Brain microvascular endothelial cell (primary cell): ENCODE measurements around the gene NEK10.
A peak's percentile ranks its signal among the peaks of the same experiment; 100 is the strongest.

Source experiments
- DNase-seq: peaks from one replicate; pipeline ENCODE4 v3.0.0-alpha.2; 2020
- H3K27ac ChIP-seq: fragments of 250-450 bp; sonication (Bioruptor Pico); 2 replicates; pipeline ENCODE4 v1.5.1; 2020; ENCODE audit warnings: mild to moderate bottlenecking, moderate library complexity
- H3K27me3 ChIP-seq: fragments of 250-450 bp; sonication (Bioruptor Pico); replicated peaks from 2 replicates; pipeline ENCODE4 v1.5.1; 2020; ENCODE audit warnings: mild to moderate bottlenecking
- H3K36me3 ChIP-seq: fragments of 250-450 bp; sonication (Bioruptor Pico); replicated peaks from 2 replicates; pipeline ENCODE4 v1.5.1; 2020; ENCODE audit warnings: mild to moderate bottlenecking
- H3K4me3 ChIP-seq: 2 replicates; pipeline ENCODE4 v1.5.1; 2011; ENCODE audit warnings: low read depth, mild to moderate bottlenecking, control low read depth, low read length, moderate library complexity
- CTCF ChIP-seq: IDR thresholded peaks from 2 replicates; pipeline ENCODE4 v1.5.1; 2011; ENCODE audit warnings: low read depth, mild to moderate bottlenecking, moderate library complexity, low read length, control low read depth, inconsistent platforms; ENCODE audit errors: missing control alignments
- in situ Hi-C: cut with HindIII; loops from 2 replicates; pipeline ENCODE4 v1.10.0; 2017; ENCODE audit warnings: low sequenced_read_pairs, low pct_ligation_motif_present

The NEK10 gene

GRCh38 chr3:27208961-27209616 is 160.1 kb downstream of the NEK10 start:
- H3K36me3 ChIP-seq = no peaks in the 10 kb centered on the region
- TF ChIP-seq CTCF = no peak
- no peak for DNase-seq
- in situ Hi-C loops = no loop called here
- H3K27ac ChIP-seq = no peak overlapping the region
- no peak overlapping the region for H3K4me3 ChIP-seq
- H3K27me3 ChIP-seq = no peaks in the 10 kb centered on the region

- no peak for DNase-seq
Observed at GRCh38 chr3:27202959-27203358, 166.2 kb downstream of the NEK10 start.

GRCh38 chr3:27201492-27201891 is 167.7 kb downstream of the NEK10 start:
- TF ChIP-seq CTCF = no peak
- H3K36me3 ChIP-seq = no peaks in the 10 kb centered on the region
- H3K4me3 ChIP-seq = no peak overlapping the region
- in situ Hi-C loops = no loop called here
- H3K27me3 ChIP-seq = no peaks in the 10 kb centered on the region
- H3K27ac ChIP-seq = no peak overlapping the region
- DNase-seq = no peak

More at GRCh38 chr3:27202959-27203358, 166.2 kb downstream of the NEK10 start:
- Histone ChIP-seq H3K4me3 (no peak overlapping the region), H3K27ac (no peak overlapping the region), H3K27me3 (no peaks in the 10 kb centered on the region), H3K36me3 (no peaks in the 10 kb centered on the region)
- TF ChIP-seq CTCF = no peak
- in situ Hi-C loops = no loop called here

DNA sequence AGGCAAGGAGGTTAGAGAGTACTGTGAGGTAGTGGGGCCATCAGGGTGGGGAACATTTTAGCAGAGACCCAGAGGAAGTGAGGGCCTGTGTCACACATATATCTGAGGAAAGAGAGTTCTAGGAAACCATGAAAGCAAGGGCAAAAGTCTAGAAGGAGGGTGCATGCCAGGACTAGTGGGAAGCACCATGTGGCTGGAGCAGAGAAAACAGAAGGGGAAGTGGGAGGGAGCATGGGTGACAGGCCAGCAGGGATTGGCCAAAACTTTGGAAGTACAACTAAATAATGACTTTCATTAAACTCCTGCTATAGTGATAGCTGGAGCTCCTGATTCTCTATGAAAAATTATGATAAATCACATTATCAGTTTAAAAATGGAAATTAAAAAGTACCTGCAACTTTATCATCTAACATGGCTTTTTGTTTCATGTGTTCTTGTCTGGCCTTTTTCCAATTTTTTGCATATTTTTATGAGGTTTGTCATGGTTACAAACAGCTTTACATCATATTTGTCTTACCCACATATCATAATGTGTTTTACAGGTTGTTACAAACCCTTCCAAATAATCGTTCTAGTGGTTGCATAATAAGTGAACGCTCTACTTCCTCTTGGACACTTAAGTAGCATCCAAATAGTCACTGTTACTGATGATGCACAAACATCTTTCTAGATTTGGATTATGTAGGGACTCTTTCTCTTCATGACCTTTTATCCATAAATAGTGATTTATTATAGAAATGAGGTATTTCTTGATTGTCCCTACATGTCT is 168.3 kb downstream of the NEK10 start:
- H3K27me3 ChIP-seq = no peaks in the 10 kb centered on the region
- no peak for TF ChIP-seq CTCF
- no peak overlapping the region for H3K4me3 ChIP-seq
- no peak for DNase-seq
- in situ Hi-C loops = no loop called here
- no peaks in the 10 kb centered on the region for H3K36me3 ChIP-seq
- no peak overlapping the region for H3K27ac ChIP-seq

- in situ Hi-C loops = no loop called here
- DNase-seq = no peak
- H3K27me3 ChIP-seq = no peaks in the 10 kb centered on the region
- no peak overlapping the region for H3K4me3 ChIP-seq
- peak overlapping the region; percentile 80 for H3K27ac ChIP-seq
- TF ChIP-seq CTCF = no peak
- no peaks in the 10 kb centered on the region for H3K36me3 ChIP-seq
Observed at GRCh38 chr3:27194861-27195483, 174.2 kb downstream of the NEK10 start.
